Neutrophil (primary cell): ENCODE results near the gene DUSP2.

ENCODE experiments used
- H3K27ac ChIP-seq: fragments of 200-600 bp; sonication (generic); 2 replicates; pipeline ENCODE4 v1.5.1; 2016; ENCODE audit warnings: mild to moderate bottlenecking, moderate library complexity
- H3K27me3 ChIP-seq: fragments of 200-600 bp; sonication (generic); 2 replicates; pipeline ENCODE4 v1.6.0; 2016; ENCODE audit warnings: mild to moderate bottlenecking
- H3K36me3 ChIP-seq: fragments of 200-600 bp; sonication (generic); 2 replicates; pipeline ENCODE4 v1.5.1; 2017
- H3K4me1 ChIP-seq, 2 experiments: fragments of 200-600 bp in 1 of 2; sonication (generic) in 1 of 2; 1 replicate in 1 of 2; 2 replicates in 1 of 2; pipeline versions ENCODE4 v1.5.1 to v1.6.1; 2013 to 2016; ENCODE audit warnings: low read depth in 1 of 2, low read length in 1 of 2, mild to moderate bottlenecking in 1 of 2, moderate library complexity in 1 of 2; ENCODE audit not compliant: control insufficient read depth in 1 of 2, insufficient read depth in 1 of 2
- H3K4me3 ChIP-seq, 2 experiments: fragments of 200-600 bp in 1 of 2; sonication (generic) in 1 of 2; 1 replicate in 1 of 2; 2 replicates in 1 of 2; pipeline ENCODE4 v1.5.1; 2013 to 2016; ENCODE audit warnings: low read depth in 1 of 2, low read length in 1 of 2, mild to moderate bottlenecking in 1 of 2, moderate library complexity in 1 of 2
- H3K9me3 ChIP-seq: fragments of 200-600 bp; sonication (generic); 2 replicates; pipeline ENCODE4 v1.5.1; 2016
- TF ChIP-seq, protein P1 (sequence below): fragments of 200-600 bp; sonication (generic); IDR thresholded peaks from 2 replicates; pipeline ENCODE4 v1.5.1; 2016; ENCODE audit warnings: antibody characterized with exemption

DUSP2 gene

DNA sequence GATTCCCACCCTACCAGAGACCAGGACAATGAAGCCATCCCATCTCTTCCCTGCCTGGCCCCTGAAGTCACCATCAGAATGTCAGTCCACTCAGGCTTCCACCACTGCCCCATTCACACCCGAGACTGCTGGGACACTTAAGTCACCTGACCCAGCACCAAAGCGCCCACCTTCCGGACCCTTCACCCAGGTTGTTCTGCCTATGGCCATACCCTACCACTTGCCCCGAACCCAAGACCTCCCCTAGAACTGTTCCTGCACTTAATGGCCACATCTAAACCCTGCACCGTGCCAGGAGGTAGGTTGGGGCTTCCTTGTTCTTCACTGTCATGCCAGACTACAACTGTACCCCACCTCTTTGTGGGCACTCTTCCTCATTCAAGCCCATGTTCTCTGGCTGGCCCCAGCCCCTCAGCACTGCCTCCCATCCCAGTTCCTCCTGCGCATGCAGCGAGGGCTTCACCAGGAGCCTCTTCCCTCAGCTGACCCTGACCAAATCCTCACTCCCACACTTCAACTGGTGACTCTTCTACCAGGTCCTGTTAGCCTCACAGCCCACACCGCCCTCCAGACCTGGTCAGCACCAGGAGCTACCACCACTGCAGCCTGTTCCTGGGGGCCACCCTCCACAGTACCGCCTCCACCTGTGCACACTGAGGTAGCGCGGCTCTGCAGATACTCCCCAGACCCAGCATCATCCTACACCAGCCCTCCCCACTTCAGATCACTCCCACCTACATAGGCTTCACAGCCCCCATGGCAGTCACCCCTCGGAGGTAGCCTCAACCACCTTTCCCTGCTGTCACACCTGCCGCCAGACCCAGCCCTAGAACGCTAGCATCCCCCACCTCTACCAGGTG lies 20.6 kb downstream of the DUSP2 start:
- Histone ChIP-seq H3K4me1 (no peaks in the 10 kb centered on the region), H3K27me3 (peaks cover 24% of the 10 kb centered on the region), H3K4me3 (no peak overlapping the region), H3K27ac (no peak overlapping the region), H3K36me3 (no peaks in the 10 kb centered on the region), H3K9me3 (no peaks in the 10 kb centered on the region)
- TF ChIP-seq, protein P1, sequence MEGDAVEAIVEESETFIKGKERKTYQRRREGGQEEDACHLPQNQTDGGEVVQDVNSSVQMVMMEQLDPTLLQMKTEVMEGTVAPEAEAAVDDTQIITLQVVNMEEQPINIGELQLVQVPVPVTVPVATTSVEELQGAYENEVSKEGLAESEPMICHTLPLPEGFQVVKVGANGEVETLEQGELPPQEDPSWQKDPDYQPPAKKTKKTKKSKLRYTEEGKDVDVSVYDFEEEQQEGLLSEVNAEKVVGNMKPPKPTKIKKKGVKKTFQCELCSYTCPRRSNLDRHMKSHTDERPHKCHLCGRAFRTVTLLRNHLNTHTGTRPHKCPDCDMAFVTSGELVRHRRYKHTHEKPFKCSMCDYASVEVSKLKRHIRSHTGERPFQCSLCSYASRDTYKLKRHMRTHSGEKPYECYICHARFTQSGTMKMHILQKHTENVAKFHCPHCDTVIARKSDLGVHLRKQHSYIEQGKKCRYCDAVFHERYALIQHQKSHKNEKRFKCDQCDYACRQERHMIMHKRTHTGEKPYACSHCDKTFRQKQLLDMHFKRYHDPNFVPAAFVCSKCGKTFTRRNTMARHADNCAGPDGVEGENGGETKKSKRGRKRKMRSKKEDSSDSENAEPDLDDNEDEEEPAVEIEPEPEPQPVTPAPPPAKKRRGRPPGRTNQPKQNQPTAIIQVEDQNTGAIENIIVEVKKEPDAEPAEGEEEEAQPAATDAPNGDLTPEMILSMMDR, result no peak

DNA sequence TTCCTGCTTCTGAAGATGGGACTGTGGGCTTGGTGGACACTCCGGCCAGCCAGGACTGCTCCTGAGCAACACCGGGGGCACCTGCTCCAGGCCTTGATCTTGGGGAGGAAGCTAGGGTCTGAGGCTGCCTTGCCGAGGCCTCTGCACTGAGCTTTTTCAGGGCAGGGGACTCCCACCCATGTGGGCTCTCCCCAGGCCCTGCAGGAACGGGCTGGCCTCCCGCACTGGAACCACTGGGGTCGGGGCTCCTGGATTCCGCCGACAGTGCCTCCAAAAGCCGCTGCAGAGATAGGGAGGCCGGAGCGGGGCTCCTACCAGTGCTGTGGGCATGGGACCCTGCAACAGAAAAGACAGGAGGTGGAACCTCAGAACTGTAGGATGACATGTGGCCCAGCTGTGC lies 21.3 kb downstream of the DUSP2 start:
- no peaks in the 10 kb centered on the region for H3K9me3 ChIP-seq
- H3K27ac ChIP-seq, result no peak overlapping the region
- TF ChIP-seq, protein P1, result no peak
- no peaks in the 10 kb centered on the region for H3K36me3 ChIP-seq
- peaks cover 31% of the 10 kb centered on the region for H3K27me3 ChIP-seq
- no peaks in the 10 kb centered on the region for H3K4me1 ChIP-seq
- no peak overlapping the region for H3K4me3 ChIP-seq

DNA sequence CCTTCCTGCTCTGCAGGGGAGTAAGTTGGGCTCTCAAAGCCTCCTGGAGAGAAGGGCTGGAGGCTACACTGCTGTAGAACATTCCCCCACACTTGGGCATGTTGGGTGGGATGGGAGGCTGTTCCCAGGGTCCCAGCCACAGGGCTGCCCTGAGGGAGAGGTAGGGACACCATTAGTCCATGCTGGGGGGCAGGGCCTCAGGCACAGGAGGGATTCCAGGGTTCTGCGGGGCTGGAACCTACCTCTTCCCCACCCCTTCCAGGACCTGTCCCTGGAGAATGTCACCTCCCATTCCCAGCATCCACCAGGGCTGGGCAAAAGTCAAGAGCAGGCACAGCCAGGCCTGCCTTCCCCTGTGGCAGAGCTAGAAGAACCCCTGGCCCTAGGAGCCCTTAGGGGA lies 21.9 kb downstream of the DUSP2 start:
- H3K4me3 ChIP-seq, result no peak overlapping the region
- TF ChIP-seq, protein P1, result no peak
- H3K27ac ChIP-seq, result no peak overlapping the region
- H3K36me3 ChIP-seq, result no peaks in the 10 kb centered on the region
- H3K4me1 ChIP-seq, result no peaks in the 10 kb centered on the region
- no peaks in the 10 kb centered on the region for H3K9me3 ChIP-seq
- peaks cover 37% of the 10 kb centered on the region for H3K27me3 ChIP-seq

DNA sequence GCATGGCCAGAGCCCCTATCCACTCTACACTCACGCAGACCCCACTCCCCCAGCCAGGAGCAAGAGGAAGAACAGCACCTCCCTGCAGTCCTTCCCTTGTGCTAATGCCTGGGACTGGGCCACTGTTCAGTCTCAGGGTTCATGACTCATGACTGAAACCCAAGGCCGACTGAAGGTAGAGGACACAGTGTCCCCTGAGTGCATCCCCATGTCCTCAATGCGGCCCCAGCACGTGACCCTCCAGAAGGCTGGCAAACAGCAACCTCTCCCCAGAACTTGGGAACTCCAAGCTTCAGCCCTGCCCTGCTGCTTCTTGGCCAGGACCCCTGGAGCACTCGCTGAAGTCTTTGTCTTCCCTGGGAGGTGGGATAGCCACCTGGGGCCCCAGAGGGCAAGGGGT lies 22.8 kb downstream of the DUSP2 start:
- H3K9me3 ChIP-seq, result no peaks in the 10 kb centered on the region
- H3K27ac ChIP-seq, result no peak overlapping the region
- H3K36me3 ChIP-seq, result no peaks in the 10 kb centered on the region
- no peak overlapping the region for H3K4me3 ChIP-seq
- TF ChIP-seq, protein P1, result no peak
- H3K4me1 ChIP-seq, result no peaks in the 10 kb centered on the region
- peaks cover 46% of the 10 kb centered on the region for H3K27me3 ChIP-seq

DNA sequence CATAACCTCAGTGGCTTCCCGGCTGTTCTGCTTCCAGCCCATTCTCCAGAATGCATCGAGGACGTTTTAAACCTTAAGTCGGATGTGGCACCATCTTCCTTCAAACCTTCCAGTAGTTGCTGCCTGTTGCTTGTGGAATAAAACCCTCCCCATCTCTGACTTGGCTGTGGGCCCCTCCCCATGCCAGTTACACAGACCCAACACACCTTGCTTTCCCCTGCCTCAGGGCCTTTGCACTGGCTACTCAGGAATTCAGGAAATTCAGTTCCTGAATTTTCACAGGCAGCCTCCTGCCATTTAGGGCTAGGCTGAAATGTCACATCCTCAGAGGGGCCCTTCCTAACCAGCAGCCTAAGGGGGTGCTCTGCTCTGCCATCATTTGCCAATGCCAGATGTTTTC lies 23.8 kb downstream of the DUSP2 start:
- H3K9me3 ChIP-seq, result no peaks in the 10 kb centered on the region
- peaks cover 3 to 9% of the 10 kb centered on the region in 2 experiments for H3K4me1 ChIP-seq
- H3K27me3 ChIP-seq, result peaks cover 56% of the 10 kb centered on the region
- H3K27ac ChIP-seq, result no peak overlapping the region
- no peaks in the 10 kb centered on the region for H3K36me3 ChIP-seq
- TF ChIP-seq, protein P1, result no peak
- no peak overlapping the region for H3K4me3 ChIP-seq
